ENCODE results near the gene PSMB3.

The PSMB3 gene

GRCh38 chr17:38752308-38753070, at the start of gene PSMB3:
Gene PSMB3, plus strand, starts transcription at chr17:38752741. Its CDS starts 86 bp downstream, at chr17:38752827.
- DNase-seq = peak; percentile 98

- no peak for DNase-seq
Observed at GRCh38 chr17:38702916-38703741, 49.4 kb upstream of the PSMB3 start.

DNA sequence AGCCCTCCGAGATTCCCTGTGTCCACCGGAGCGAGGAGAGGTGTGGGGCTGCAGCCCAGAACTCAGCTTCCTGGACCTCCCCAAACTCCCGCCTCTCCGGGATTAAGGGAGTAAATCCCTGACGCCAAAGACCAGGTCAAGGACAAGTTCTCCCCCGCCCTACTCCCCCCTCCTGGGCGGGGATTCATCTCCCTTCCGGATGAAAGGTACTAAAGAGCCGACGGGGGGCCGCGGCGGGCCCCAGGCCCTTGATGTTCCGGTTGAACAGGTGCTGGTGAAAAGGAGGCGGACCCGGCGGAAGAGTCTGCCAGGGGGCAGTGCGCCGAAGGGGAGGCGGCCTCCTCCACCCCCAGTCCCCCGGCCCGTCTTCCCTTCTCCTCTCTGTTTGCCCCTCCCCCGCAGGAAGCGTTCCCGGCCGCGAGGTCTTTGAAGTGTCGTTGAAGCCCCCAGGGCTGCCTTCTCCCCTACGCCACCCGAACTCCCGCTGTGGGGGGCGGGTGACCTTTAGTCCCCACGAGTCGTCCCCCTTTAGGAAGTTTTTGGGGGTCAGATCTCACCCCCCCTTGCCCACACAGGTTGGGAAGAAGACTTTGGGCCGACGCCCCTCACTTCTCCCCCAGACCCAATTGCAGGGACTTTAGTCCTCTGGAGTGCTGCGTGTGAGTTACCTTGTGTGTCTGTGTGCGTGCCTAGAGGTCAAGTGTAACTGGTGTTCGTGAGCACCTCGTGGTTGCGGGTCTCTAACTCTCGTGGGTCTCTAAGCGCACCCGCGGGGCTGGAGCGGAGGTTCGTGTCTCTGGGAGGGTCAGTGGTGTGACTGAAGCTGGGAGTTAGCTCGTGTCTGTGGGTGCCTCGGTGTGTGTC, 48.6 kb upstream of the PSMB3 start:
- DNase-seq = peak; percentile 94

DNA sequence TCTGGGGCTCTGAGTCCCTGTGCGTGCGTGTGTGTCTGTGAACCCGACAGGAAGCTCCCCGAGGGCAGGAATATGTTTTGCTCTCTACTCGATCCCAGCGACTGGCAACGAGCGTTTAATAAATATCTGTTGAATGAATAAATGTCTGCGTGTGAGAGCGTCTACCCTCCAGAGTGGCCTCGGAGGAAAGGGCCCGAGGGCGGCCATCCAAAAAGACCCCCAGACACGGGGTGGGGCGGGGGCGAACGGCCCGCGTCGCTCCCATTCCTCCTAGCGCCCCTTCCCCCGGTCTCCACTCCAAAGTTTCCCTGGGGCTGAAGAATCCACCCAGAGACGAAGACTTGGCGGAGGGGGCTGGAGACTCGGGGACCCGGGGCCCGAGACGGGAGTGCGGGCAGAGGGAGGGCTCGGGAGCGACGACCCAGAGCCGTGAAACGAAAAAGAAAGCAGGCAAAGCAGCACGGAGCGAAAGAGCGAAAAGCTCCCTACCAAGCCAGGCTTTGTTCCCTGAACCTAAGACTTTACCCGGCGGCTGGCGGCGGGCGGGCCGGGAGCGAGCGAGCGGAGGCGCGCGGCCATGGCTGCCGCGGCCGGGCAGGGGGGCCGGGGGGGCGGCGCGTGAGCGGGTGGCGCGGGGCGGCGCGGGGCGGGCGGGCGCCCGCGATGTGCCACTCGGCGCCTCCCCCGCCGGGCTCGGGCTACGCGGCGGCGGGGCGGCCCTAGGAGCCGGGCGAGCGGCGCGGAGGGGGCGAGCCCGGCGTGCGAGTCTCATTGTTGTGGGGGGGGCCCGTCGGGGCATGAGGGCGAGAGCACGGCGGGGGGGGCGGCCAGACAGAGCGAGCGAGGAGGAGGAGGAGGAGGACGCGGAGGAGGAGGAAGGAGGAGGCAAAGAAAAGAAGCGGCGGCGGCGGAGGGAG, 47.7 kb upstream of the PSMB3 start, which contains the start of gene MLLT6:
Gene MLLT6 (plus strand): TSS at position 668 of the 917 bp plus-strand sequence. CDS start 360 bp downstream, outside the sequence.
- peak; percentile 72 for DNase-seq

GRCh38 chr17:38705523-38705802, 47.1 kb upstream of the PSMB3 start:
- DNase-seq = no peak

DNA sequence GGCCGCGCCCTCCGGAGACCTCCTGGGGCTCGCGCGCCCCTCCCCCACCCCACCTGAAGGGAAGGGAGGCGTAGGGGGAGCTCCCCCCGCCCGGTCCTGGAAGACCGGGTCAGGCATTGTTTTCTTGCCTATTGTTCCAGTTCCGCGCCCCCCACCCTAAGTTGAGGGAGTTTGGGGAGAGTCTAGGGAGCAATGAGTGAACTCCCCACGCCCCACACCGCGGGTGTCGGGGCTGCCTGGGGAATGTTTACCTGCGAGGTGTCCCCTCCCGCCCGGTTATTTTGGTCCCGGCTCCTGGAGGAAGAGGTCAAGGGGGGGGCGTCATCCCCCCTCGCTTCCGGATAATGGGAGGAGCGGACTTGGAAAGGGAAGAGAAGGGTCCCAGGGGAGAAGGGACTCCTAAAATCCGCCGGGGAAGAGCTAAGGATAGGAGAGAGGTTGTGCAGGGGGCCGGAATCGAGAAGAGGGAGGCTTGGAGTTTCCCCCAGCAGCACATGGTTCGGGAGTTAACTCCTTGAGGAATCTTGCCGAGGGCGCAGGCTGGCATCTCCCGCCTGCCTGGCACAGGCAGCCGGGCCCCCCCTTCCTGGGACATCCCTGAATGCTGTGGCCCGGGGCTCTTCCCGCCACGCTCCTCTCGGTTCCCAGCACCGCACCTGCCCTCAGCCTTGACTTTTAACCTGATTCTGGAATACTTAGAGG, 46.6 kb upstream of the PSMB3 start:
- DNase-seq = peak; percentile 29

GRCh38 chr17:38706505-38707216, 45.9 kb upstream of the PSMB3 start:
- DNase-seq = no peak

GRCh38 chr17:38707678-38708351, 44.7 kb upstream of the PSMB3 start:
- peak; percentile 83 for DNase-seq

- DNase-seq = no peak
Observed at GRCh38 chr17:38709104-38709820, 43.3 kb upstream of the PSMB3 start.

- DNase-seq = no peak
Observed at GRCh38 chr17:38709864-38710603, 42.5 kb upstream of the PSMB3 start.

DNA sequence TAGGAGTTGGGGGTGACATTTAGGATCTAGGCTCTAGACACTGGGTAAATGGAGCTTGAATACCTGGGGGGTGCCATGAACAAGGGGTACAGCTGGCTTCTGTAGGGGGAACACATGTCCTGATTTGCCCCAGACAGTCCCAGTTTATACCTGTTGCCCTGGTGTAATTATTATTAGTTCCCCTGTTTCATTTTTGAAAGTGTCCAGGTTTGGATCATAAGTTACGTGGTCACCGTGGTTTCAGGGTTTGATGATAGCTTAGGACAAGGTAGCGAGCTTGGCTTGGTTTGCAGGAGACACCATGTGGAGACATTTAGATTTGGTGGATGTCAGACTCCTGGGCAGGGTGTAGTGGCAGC, 42.0 kb upstream of the PSMB3 start:
- no peak for DNase-seq

- no peak for DNase-seq
Observed at GRCh38 chr17:38710985-38711384, 41.6 kb upstream of the PSMB3 start.

DNA sequence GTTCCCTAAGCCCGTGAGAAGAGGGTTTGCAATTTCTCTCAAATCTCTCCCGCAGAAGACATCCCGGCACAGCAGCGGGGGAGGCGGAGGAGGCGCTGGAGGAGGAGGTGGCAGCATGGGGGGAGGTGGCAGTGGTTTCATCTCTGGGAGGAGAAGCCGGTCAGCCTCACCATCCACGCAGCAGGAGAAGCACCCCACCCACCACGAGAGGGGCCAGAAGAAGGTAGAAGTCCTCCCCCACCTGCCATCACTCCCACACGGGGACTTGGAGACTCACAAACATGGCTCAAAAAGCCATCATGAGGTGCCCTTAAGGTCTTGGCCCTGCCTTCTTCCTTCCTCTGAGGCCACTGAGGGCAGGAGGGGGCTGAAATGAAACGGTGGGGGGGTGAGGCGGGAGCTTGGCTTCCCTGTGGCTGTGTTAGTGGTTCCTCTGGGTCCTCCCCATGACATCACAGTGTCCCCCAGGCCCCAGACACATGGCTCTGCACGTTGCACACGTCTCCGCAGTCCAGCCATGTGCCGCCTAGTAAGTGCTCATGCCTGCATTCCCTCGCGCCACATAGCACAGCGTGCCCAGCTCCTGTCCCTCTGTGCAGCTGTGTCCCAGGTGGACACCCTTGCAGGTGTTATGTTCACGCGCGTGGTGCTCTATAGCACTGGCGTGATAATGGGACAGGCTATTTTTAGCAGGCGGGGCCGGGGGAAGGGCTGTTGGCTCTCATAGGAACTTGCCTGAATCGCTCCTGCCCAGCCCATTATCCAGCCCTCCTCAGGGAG, 40.6 kb upstream of the PSMB3 start:
- DNase-seq = no peak

DNA sequence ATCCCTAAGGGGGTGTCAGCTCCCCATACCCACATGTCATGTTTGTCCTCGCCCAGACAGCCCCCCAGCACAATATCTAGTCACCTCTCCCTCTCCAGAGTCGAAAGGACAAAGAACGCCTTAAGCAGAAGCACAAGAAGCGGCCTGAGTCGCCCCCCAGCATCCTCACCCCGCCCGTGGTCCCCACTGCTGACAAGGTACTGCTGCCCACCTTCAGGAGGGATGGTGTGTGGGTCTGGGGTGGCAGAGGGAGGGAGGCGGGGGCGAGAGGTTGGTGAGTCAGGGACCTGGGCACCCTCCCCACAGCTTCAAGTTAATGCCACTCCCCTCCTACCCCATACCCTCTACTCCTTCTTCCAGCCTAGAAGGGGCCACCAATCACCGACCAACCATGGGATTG, 39.9 kb upstream of the PSMB3 start:
- DNase-seq = no peak

- no peak for DNase-seq
Observed at GRCh38 chr17:38713456-38714075, 39.0 kb upstream of the PSMB3 start.

GRCh38 chr17:38715216-38715943, 37.2 kb upstream of the PSMB3 start:
- no peak for DNase-seq
